PC-3 (cell line): ENCODE results near the gene RIMS4. TPM values are rescaled to one million over a fixed set of nuclear protein-coding genes. Genes with fewer than 3 reads are reported as not detected.

Experiments used
- ATAC-seq: fragments of 200-7000 bp; cut with Tn5 transposase; 2 replicates; pipeline ENCODE4 v1.9.1; 2020; ENCODE audit warnings: mild to moderate bottlenecking, moderate library complexity
- BruUV-seq: library from RNA; stranded (reverse); fragments of 400-500 nt; replicated peaks from 2 replicates; lab custom pipeline; 2021; lab: Mats Ljungman, UMichigan
- CTCF ChIA-PET: fragments of 300-600 bp; sonication (Branson Sonifier 250); formaldehyde crosslinking; loops from one replicate; lab custom pipeline; 2022; ENCODE audit warnings: antibody characterized with exemption; lab: Charles Lee
- POLR2A ChIA-PET: fragments of 300-600 bp; sonication (Branson Sonifier 250); formaldehyde crosslinking; loops from one replicate; lab custom pipeline; 2022; ENCODE audit warnings: antibody characterized with exemption; ENCODE audit not compliant: unreplicated experiment; lab: Charles Lee
- DNase-seq: peaks from one replicate; pipeline ENCODE4 v3.0.0-alpha.2; 2015
- H2AFZ ChIP-seq: fragments of 300-600 bp; sonication (generic); 2 replicates; pipeline ENCODE4 v1.6.0; 2016; ENCODE audit warnings: antibody characterized with exemption, low read length
- H3F3A ChIP-seq: fragments of 300-600 bp; sonication (generic); one replicate; pipeline ENCODE4 v1.6.0; 2017; ENCODE audit warnings: antibody characterized with exemption, low read length, control low read depth, mild to moderate bottlenecking; ENCODE audit not compliant: unreplicated experiment
- H3K27ac ChIP-seq: fragments of 300-600 bp; sonication (generic); 2 replicates; pipeline ENCODE4 v1.5.1; 2016; ENCODE audit warnings: mild to moderate bottlenecking, low read length
- H3K27me3 ChIP-seq: fragments of 300-600 bp; sonication (generic); 2 replicates; pipeline ENCODE4 v1.6.1; 2016; ENCODE audit warnings: low read length, mixed read lengths
- H3K36me3 ChIP-seq: fragments of 300-600 bp; sonication (generic); 2 replicates; pipeline ENCODE4 v1.6.1; 2016; ENCODE audit warnings: low read depth, mixed run types, low read length, mixed read lengths
- H3K4me1 ChIP-seq: fragments of 300-600 bp; sonication (generic); 2 replicates; pipeline ENCODE4 v1.5.1; 2016; ENCODE audit warnings: low read length; ENCODE audit not compliant: insufficient read depth
- H3K4me2 ChIP-seq: fragments of 300-600 bp; sonication (generic); 2 replicates; pipeline ENCODE4 v1.6.0; 2016; ENCODE audit warnings: low read length
- H3K4me3 ChIP-seq: fragments of 300-600 bp; sonication (generic); 2 replicates; pipeline ENCODE4 v1.5.1; 2016; ENCODE audit warnings: mild to moderate bottlenecking, low read length, mixed read lengths
- H3K79me2 ChIP-seq: fragments of 300-600 bp; sonication (generic); 2 replicates; pipeline ENCODE4 v1.6.1; 2017; ENCODE audit warnings: low read length, mixed read lengths
- H3K9ac ChIP-seq: fragments of 300-600 bp; sonication (generic); 2 replicates; pipeline ENCODE4 v1.6.0; 2016; ENCODE audit warnings: mild to moderate bottlenecking, low read length
- H3K9me2 ChIP-seq: fragments of 300-600 bp; sonication (generic); replicated peaks from 2 replicates; pipeline ENCODE4 v1.6.1; 2016; ENCODE audit warnings: mixed run types, low read length, mixed read lengths
- H3K9me3 ChIP-seq: fragments of 300-600 bp; sonication (generic); 2 replicates; pipeline ENCODE4 v1.6.1; 2016; ENCODE audit warnings: low read length, mixed read lengths
- H4K20me1 ChIP-seq: fragments of 300-600 bp; sonication (generic); 2 replicates; pipeline ENCODE4 v1.6.1; 2016; ENCODE audit warnings: low read length, mixed read lengths
- CTCF ChIP-seq: fragments of 300-600 bp; sonication (generic); conservative IDR thresholded peaks from 2 replicates; pipeline ENCODE4 v1.5.1; 2017; ENCODE audit warnings: antibody characterized with exemption, low read depth, mild to moderate bottlenecking, low read length
- EZH2 ChIP-seq: fragments of 300-600 bp; sonication (generic); IDR thresholded peaks from one replicate; pipeline ENCODE4 v1.6.1; 2017; ENCODE audit warnings: antibody characterized with exemption, mild to moderate bottlenecking, low read length; ENCODE audit not compliant: unreplicated experiment
- EZH2phosphoT487 ChIP-seq: fragments of 300-600 bp; sonication (generic); IDR thresholded peaks from 2 replicates; pipeline ENCODE4 v1.6.1; 2018; ENCODE audit warnings: mild to moderate bottlenecking, antibody characterized with exemption, low read length, borderline replicate concordance
- intact Hi-C: fragments of 100-400 bp; cut with micrococcal nuclease; formaldehyde crosslinking; loops from 2 replicates; pipeline ENCODE4 v1.9.0; 2023
- total RNA-seq: library from RNA; depleted of rRNA; stranded (reverse); fragments of >200 nt; gene quantifications from 2 replicates; pipeline ENCODE4 v1.2.3, GENCODE V29; 2014

The RIMS4 gene
- total RNA-seq, 1 experiment from 2014 or later = 0.04 TPM

- Histone ChIP-seq H4K20me1 (no peaks in the 10 kb centered on the region), H3K9me3 (no peaks in the 10 kb centered on the region), H3K4me3 (no peak overlapping the region), H3K27me3 (peaks cover 62% of the 10 kb centered on the region), H3K4me2 (no peak overlapping the region), H3K9me2 (no peaks in the 10 kb centered on the region), H3F3A (no peaks in the 10 kb centered on the region), H3K79me2 (no peaks in the 10 kb centered on the region), H3K27ac (no peak overlapping the region), H3K4me1 (no peaks in the 10 kb centered on the region), H3K9ac (no peak overlapping the region), H2AFZ (no peak overlapping the region), H3K36me3 (no peaks in the 10 kb centered on the region)
- no TSS peak for BruUV-seq
- TF ChIP-seq EZH2 (no peak), EZH2phosphoT487 (no peak), CTCF (no peak)
- DNase-seq = no peak
- CTCF ChIA-PET = interaction anchor here (0.5 kb wide), 1 partner anchor 94 kb away, joined by 3 read pairs; no protein-coding TSS in a partner anchor
- intact Hi-C loops = no loop called here
- no peak for ATAC-seq
- POLR2A ChIA-PET = no interaction called here
These were observed 37.1 kb downstream of the RIMS4 start for GRCh38 chr20:44773070-44773829.

DNA sequence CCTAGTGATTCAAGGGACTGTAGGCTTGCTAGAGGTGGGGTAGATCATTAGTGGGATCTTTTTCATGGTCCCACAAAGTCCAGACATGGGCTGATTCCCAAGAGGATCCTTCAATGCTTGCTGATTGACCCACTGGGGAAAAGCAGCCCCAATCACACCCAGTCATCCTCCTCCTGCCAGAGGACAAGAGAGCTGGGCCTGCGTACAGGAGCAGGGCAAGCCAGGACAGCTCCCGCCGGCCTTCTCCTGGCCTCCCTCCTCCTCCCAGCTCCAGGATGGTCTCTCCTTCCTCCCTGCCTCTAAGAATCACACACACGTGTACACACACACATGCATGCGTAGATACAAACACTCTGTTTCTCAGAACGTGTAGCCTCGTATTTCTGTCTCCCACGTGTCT, 37.7 kb downstream of the RIMS4 start:
- intact Hi-C loops = no loop called here

DNA sequence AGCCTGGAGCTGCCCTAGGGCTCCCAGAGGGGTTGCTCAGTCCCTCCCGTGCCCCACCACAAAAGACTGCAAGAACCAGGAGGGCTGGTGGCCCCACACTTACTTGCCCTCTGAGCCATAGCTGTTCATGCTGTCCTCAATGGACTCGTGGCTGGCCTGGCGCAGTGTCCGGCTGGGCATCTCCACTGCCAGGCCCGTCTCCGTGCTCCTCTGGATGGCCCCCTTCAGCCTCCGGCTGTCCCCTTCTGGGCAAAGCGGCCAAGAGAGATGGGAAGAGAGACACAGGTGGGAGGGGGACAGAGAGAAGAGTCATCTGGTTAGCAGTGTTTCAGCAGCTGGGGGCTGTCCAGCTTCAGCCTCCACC, 39.2 kb downstream of the RIMS4 start:
- H3K9me2 ChIP-seq = no peaks in the 10 kb centered on the region
- H3K79me2 ChIP-seq = no peaks in the 10 kb centered on the region
- BruUV-seq = no TSS peak
- no peaks in the 10 kb centered on the region for H3F3A ChIP-seq
- H4K20me1 ChIP-seq = no peaks in the 10 kb centered on the region
- DNase-seq (no peak), ATAC-seq (no peak)
- no peaks in the 10 kb centered on the region for H3K36me3 ChIP-seq
- intact Hi-C loops = no loop called here
- H3K9ac ChIP-seq = no peak overlapping the region
- CTCF ChIA-PET = no interaction called here
- H2AFZ ChIP-seq = no peak overlapping the region
- H3K4me2 ChIP-seq = no peak overlapping the region
- no peaks in the 10 kb centered on the region for H3K9me3 ChIP-seq
- POLR2A ChIA-PET = no interaction called here
- peaks cover 69% of the 10 kb centered on the region for H3K27me3 ChIP-seq
- no peak overlapping the region for H3K27ac ChIP-seq
- no peaks in the 10 kb centered on the region for H3K4me1 ChIP-seq
- H3K4me3 ChIP-seq = no peak overlapping the region
- TF ChIP-seq CTCF (no peak), EZH2phosphoT487 (no peak), EZH2 (no peak)

More for the DNA sequence above, 37.7 kb downstream of the RIMS4 start:
- Histone ChIP-seq H3K27me3 (peaks cover 68% of the 10 kb centered on the region), H3K9me3 (no peaks in the 10 kb centered on the region), H3K36me3 (no peaks in the 10 kb centered on the region), H3K9me2 (no peaks in the 10 kb centered on the region), H3K79me2 (no peaks in the 10 kb centered on the region), H3K4me3 (no peak overlapping the region), H4K20me1 (no peaks in the 10 kb centered on the region), H3K9ac (no peak overlapping the region), H3F3A (no peaks in the 10 kb centered on the region), H3K4me2 (no peak overlapping the region), H3K4me1 (no peaks in the 10 kb centered on the region), H2AFZ (no peak overlapping the region), H3K27ac (no peak overlapping the region)
- ATAC-seq (no peak), DNase-seq (no peak)
- BruUV-seq = no TSS peak
- no peak for TF ChIP-seq EZH2phosphoT487
- ChIA-PET POLR2A (no interaction called here), CTCF (no interaction called here)
